ENCODE data around the gene CCR6.

- TF ChIP-seq EP300 (IDR thresholded peaks at IDR 0.05; ENCODE audit: borderline replicate concordance in 1 of 2, control insufficient read depth in 1 of 2, low read depth in 2 of 2, low read length in 2 of 2) (no peak), CTCF (IDR thresholded peaks at IDR 0.05 in 2 of 3, conservative IDR thresholded peaks at IDR 0.05 in 1 of 3; ENCODE audit: control insufficient read depth in 2 of 3, extremely low read depth in 1 of 3, insufficient read depth in 1 of 3, low read depth in 3 of 3, low read length in 3 of 3) (no peak), BHLHE40 (IDR thresholded peaks at IDR 0.05; ENCODE audit: borderline replicate concordance in 1 of 2, low read depth in 2 of 2, low read length in 1 of 2) (no peak), ZNF274 (IDR thresholded peaks at IDR 0.05; ENCODE audit: insufficient read depth, insufficient read length) (no peak), HCFC1 (IDR thresholded peaks at IDR 0.05; ENCODE audit: low read length) (no peak), SIX5 (IDR thresholded peaks at IDR 0.05; ENCODE audit: low read depth, low read length, severe bottlenecking) (no peak), MEF2A (IDR thresholded peaks at IDR 0.05; ENCODE audit: insufficient read depth, low read depth, low read length) (no peak), RBBP5 (conservative IDR thresholded peaks at IDR 0.05) (no peak), RAD21 (IDR thresholded peaks at IDR 0.05; ENCODE audit: insufficient read depth, low read depth, low read length) (no peak), E2F4 (IDR thresholded peaks at IDR 0.05; ENCODE audit: low read depth, low read length) (no peak), SIN3A (IDR thresholded peaks at IDR 0.05; ENCODE audit: low read depth, low read length) (no peak), TCF7 (IDR thresholded peaks at IDR 0.05; ENCODE audit: borderline replicate concordance) (no peak)
Measured at GRCh38 chr6:167163476-167164011, 40.6 kb downstream of the CCR6 start.

Measured in GM12878 (cell line).